Measurements from ENCODE around the gene MC1R.
A peak's percentile ranks its signal among the peaks of the same experiment; 100 is the strongest.
"Not testable (repeated sequence)": the region's sequence is repeated elsewhere in the genome, so short reads cannot be mapped to it uniquely, and the experiment has no call there.

Gene MC1R

GRCh38 chr16:89914642-89915285, 3.9 kb upstream of the MC1R start:
- not testable (repeated sequence) for DNase-seq

DNA sequence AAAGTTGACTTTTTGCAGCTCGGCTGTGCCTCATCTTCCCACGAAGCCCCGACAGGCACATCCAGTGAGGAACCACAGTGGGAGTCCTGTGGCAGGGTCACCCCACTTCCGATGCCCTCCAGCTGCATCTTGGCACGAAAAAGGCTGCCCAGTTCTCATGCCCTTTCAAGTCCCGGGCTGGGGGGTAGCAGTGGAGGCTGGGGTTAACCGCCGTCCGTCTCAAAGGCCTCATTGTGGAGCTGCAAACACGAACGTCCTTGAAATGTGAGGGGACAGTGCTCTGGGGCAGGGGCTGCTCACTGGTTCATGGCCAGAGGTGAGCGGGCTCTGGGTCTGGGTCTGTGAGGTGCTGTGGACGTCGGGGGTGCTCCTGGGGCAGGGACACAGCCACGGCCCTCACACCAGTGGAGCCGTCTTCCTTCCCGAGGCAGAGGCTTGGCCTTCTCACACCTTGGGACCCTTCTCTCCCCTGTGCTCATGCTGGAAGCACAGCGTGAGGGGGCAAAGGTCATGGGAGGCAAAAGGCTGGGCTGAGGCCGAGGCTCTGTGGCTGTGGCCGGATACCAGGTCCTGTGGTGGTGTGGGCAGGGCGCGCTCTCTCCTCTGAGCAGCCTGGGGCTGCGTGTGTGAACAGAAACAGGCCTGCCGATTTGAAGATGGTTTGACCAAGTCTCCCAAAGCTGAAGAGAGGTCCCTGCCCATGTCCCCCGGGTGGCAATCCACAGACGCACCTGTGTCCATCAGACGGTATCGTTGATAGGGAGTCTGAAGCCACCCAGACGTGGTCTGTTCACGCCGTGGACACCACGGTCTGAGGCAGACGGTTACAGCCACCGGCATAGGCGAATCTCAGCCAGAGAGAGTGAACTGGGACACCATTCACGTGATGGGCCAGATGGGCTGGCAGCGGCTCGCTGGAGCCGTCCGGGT, 3.1 kb upstream of the MC1R start:
- DNase-seq, result peak in 1 of 14 donors; percentile 74

DNA sequence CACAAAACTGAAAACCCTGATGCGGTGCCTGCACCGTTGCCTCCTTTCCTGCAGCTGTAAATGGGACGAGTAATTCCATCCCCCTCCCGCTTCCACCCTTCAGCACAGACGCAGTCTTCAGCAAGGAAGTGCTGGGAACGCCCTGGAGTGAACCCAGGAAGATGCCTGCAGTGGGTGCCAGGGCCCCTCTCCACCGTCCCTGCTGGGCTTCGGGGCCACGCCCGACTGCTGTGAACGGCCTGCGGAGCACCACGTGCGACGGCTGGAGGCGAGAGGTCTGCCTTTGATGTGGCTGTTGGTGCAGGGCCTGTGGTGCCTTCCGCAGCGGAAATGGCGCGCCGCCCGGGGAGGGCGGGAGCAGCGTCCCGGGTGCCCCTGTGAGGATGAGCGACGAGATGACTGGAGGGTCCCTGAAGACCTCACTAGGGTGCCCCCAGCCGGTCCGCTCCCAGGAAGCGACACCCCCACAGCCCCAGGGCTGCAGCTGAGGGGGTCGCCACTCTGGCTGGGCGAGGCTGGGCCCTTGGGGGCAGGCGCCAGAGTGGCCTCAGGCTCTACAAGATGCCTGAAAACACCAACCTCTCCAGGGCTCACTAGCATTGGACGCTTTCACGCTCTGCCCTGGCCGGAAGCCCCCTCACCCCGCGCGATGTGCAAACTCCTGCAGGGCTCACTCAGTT, 749 bp upstream of the MC1R start:
- peak in 7 of 14 donors; percentile 23 to 52 (median 34) for DNase-seq

GRCh38 chr16:89919535-89920406, 1.1 kb downstream of the MC1R start:
- DNase-seq, result no peak

DNA sequence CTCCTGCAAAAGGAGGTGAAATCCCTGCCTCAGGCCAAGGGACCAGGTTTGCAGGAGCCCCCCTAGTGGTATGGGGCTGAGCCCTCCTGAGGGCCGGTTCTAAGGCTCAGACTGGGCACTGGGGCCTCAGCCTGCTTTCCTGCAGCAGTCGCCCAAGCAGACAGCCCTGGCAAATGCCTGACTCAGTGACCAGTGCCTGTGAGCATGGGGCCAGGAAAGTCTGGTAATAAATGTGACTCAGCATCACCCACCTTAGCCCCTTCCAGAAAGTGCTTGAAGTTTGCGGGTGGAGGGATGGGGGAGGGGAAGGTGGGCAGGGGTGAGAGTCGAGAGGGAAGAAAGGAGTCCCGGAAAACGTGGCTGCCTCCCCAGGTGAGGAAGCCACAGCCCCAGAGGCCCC, 2.1 kb downstream of the MC1R start:
- no peak for DNase-seq

DNA sequence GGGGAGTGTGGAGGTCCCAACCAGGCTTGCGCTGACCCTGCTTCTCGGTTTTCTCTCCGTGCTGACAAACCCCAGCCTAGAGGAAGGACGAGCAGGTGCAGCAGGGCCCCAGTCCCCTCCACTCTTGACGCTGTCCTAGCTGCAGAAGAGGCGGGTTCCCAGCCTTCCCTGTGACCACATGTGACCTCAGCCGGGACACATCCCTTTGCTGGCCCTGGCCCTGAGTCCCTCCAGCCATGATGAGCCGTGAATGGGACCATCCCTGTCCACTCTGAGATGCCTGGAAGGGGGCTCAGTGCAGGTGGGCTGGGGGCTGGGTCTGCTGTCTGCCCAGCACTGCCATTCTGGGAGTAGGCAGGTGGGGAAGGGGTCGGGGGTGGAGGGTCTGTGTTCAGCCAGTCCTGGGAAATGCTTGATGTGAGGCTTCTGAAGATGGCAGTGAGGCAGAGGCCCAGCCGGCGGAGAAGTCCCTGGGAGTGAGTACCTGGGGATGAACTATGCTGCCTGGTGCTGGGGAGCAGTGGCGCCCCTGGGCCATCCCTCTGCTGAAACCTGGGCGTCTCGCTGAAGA, 2.6 kb downstream of the MC1R start:
- DNase-seq, result no peak

GRCh38 chr16:89921702-89922476, 3.2 kb downstream of the MC1R start:
- DNase-seq, result peak in 10 of 14 donors; percentile 11 to 88 (median 40)

DNA sequence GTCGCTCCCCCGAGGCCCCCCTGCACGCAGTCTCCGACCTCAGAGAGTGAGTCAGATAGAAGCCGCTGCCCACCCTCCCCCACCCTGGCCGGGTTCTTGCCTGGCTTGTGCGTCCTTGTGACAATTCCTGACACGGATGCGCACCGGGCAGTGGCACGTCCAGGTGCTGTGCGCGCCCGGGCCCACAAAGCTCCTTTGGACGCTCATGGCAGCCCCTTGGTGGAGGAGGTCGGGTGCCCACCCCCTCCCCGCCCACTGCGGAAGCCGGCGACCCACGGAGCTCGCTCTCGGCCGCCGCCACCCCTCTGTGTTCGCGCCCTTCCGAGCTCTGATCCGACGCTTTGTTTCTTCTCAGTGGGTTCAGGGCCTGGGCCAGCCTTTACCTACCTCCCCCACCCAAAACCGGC, 3.8 kb downstream of the MC1R start:
- DNase-seq, result peak in 9 of 14 donors; percentile 20 to 88 (median 38)

GRCh38 chr16:89922884-89923639, 4.4 kb downstream of the MC1R start, which contains the start of gene TUBB3:
Gene TUBB3 (plus strand): TSS chr16:89923342. CDS start chr16:89923402, 60 bp downstream.
- DNase-seq, result peak in 12 of 14 donors; percentile 14 to 79 (median 54)

- DNase-seq, result peak in 3 of 14 donors; percentile 19 to 42 (median 22)
These were observed 5.1 kb downstream of the MC1R start for GRCh38 chr16:89923640-89924296.

DNA sequence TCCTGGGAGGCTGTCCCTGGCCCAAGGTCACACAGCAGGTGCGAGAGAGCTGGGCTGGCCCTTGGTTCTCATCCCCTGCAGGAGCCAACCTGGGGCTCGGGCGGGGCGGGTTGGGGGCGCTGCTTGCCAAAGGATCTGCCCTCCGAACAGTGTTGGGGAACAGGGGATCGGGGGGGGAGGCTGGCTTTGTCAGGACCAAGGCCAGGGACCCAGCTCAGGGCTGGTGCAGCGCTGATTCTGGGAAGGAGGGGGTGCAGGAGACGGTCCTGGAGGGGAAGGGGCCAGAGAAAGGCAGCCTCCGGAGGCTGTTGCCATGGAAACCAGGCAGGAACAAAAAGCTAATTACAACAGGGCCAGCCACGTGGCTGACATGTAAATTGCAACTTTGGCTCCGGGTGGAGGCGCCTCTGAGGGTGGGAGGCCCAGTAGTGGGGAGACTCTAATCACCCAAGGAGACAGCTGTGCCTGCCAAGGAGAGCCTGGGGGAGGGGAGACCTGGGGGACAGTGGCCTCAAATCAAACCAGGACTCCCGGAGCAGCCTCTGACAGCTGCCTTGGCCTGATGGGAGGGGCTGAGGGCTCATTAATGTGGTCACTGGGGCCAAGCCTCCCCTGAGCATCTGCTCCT, 5.7 kb downstream of the MC1R start:
- DNase-seq, result peak in 9 of 14 donors; percentile 16 to 67 (median 37)

DNA sequence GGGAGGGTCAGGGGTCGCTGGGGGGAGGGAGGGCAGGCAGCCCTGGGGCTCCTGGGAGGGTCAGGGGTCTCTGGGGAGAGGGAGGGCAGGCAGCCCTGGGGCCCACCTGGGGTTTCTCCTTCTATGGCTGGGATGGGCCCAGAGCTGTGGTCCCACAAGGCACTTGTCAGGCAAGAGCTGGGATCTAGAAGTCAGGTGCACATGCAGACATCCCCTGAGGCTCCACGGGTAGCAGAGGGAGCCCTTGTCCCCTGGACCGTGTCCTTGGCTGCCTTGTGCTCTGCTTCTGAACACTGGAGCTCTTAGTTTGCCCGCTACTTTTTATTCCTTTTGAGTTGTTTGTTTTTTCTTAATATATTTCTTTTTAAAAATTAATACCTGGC, 6.3 kb downstream of the MC1R start:
- no peak for DNase-seq

- no peak for DNase-seq
These were observed 7.0 kb downstream of the MC1R start for GRCh38 chr16:89925596-89926079.

DNA sequence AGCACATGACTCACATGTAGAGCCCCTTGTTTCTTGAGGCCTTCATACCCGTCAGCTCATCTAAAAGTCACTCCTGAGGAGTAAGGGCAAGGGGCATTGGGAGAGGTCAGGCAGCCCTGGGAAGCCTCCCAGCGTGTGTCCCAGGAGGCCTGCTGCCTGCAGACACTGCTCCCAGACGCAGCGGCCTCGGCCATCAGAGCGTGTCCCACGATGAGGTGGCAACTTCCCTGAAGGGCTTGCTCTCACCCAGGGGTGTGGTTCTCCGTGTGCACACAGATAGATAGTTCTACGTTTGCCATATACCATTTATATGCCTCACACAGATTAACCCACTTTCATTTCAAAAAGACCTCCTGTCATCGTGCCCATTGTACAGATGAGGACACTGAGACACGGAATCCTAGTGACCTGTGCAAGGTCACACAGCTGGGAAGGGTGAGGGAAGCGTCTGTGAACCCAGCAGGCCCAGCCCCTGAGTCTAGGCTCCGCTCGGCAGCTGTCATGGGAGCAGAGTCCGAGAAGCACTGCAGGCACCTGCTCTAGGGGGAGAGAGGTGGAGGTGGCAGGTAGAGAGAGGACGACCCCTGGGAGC, 12.7 kb downstream of the MC1R start:
- DNase-seq, result no peak

- no peak for DNase-seq
These were observed 13.3 kb downstream of the MC1R start for GRCh38 chr16:89931964-89932363.

DNA sequence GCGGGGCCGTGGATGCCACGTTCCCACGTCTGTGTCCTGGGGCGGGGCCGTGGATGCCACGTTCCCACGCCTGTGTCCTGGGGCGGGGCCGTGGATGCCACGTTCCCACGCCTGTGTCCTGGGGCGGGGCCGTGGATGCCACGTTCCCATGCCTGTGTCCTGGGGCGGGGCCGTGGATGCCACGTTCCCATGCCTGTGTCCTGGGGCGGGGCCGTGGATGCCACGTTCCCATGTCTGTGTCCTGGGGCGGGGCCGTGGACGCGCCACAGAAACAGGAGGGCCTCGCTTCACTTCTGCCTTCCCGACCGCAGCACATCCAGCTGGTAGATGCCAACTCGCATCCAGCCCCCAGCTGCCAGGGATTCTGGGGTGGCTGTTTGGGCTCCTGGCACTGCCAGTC, 15.4 kb downstream of the MC1R start:
- not testable (repeated sequence) for DNase-seq

DNA sequence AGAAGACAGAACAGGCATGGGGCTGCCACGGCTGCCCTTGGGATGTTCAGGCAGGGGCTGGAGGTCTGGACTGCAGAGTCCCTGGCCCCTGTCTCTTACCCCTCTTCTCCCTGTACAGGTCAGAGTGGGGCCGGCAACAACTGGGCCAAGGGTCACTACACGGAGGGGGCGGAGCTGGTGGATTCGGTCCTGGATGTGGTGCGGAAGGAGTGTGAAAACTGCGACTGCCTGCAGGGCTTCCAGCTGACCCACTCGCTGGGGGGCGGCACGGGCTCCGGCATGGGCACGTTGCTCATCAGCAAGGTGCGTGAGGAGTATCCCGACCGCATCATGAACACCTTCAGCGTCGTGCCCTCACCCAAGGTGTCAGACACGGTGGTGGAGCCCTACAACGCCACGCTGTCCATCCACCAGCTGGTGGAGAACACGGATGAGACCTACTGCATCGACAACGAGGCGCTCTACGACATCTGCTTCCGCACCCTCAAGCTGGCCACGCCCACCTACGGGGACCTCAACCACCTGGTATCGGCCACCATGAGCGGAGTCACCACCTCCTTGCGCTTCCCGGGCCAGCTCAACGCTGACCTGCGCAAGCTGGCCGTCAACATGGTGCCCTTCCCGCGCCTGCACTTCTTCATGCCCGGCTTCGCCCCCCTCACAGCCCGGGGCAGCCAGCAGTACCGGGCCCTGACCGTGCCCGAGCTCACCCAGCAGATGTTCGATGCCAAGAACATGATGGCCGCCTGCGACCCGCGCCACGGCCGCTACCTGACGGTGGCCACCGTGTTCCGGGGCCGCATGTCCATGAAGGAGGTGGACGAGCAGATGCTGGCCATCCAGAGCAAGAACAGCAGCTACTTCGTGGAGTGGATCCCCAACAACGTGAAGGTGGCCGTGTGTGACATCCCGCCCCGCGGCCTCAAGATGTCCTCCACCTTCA, 16.2 kb downstream of the MC1R start:
- DNase-seq, result no peak

All from C1 segment of cervical spinal cord (tissue), 14 donors.